Lung microvascular endothelial cell (primary cell): ENCODE data around the gene GAS2L1. TPM values are rescaled to one million over a fixed set of nuclear protein-coding genes. Genes with fewer than 3 reads are reported as not detected.

Experiments used
- DNase-seq, 2 donors: peaks; one replicate each; pipeline versions ENCODE4 v3.0.0 to v3.0.0-alpha.2; 2010; ENCODE audit warnings: low read depth in 2 of 2
- total RNA-seq: library from RNA; depleted of rRNA; stranded (reverse); fragments of >200 nt; gene quantifications from 2 replicates; pipeline ENCODE4 v1.2.1, GENCODE V29; 2014

The GAS2L1 gene
- total RNA-seq, 1 donor from 2014 or later: 18.3 TPM

DNA sequence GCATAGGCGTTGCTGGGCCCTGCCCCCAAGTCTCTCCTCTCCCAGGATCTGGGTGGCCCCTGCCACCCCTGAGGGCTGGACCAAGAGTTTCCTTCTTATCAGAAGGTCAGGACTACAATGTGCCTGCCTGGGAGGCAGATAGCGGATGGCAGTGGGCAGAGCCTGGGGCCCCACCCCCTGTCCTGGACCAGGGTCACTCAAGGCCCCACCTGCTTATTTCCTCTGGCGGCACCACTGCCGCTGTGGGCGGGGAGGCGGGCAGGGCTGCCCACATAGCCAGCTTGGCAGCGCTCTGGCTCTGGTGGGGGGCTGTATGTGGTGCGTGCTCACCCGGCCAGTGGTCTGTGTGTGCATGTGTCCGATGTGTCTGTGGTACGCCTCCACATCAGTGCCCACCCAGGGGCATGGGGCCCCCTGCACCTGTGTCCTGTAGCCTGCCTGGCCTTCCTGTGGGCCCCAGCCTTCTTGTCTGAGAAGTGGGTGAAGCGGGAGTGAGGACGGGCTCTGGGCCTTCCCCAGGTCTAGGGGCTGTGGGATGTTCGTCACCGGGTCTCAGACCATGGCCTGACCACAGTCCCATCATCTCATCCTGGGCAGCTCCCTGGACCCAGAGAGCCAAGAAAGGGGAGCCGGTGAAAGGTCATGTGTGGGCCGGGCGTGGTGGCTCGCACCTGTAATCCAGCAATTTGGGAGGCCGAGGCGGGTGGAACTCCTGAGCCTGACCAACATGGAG, 3.0 kb downstream of the GAS2L1 start:
- DNase-seq: peak; percentile 47 to 65

DNA sequence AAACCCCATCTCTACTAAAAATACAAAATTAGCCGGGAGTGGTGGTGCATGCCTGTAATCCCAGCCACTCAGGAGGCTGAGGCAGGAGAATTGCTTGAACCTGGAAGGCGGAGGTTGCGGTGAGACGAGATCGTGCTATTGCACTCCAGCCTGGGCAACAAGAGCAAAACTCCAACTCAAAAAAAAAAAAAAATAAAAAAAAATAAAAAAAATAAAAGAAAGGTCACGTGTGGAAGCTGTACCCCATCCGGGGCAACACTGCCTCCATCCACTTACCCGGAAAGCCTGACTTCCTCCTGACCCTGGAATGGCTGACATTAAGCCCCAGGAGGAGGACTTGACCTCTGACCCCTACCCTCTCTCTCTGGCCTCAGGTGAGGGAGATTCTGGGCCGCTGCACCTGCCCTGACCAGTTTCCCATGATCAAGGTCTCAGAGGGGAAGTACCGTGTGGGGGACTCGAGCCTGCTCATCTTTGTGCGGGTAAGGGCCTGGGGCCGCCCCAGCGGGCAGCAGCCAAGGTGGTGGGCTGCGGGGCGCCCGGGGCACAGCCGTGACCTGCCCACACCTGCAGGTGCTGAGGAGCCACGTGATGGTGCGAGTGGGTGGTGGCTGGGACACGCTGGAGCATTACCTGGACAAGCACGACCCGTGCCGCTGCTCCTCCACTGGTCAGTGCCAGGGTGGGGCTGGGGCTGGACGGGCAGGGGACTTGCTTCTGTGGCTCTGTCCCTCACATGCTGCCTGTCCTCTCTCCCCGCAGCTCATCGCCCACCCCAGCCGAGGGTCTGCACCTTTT, 3.8 kb downstream of the GAS2L1 start:
- DNase-seq: peak in 1 of 2 donors; percentile 21

DNA sequence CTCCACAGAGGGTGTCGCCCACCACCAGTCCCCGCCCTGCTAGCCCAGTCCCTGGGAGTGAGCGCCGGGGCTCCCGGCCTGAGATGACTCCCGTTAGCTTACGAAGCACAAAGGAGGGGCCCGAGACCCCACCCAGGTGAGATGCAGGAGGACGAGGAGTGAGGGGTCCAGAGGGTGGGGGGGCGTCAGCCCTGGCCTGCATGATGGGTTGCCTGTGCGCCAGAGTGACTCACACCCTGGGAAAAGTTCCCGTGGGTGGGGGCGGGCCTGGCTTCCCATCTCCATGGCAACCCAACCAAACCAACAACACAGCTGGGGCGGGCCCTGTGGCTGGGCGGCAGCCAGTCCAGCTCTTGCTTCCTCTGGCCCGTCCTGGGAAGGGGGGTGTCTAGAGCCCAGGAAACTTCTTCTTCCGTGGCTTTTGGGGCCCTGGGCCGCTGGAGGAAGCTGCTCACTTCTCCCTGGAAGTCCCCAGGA, 4.5 kb downstream of the GAS2L1 start:
- peak; percentile 99 for DNase-seq

DNA sequence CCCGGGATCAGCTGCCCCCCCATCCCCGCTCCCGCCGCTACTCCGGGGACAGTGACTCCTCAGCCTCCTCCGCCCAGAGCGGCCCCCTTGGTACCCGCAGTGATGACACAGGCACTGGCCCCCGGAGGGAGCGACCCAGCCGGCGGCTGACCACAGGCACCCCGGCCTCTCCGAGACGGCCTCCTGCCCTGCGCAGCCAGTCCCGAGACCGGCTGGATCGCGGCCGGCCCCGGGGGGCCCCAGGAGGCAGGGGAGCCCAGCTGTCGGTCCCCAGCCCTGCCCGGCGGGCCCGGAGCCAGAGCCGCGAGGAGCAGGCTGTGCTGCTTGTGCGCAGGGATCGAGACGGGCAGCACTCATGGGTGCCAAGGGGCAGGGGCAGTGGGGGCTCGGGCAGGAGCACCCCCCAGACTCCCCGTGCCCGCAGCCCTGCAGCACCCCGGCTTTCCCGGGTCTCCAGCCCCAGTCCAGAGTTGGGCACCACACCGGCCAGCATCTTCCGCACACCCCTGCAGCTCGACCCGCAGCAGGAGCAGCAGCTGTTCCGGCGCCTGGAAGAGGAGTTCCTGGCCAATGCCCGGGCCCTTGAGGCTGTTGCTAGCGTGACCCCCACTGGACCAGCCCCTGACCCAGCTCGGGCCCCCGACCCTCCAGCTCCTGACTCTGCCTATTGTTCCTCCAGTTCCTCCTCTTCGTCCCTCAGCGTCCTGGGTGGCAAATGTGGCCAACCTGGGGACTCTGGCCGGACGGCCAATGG, 5.2 kb downstream of the GAS2L1 start:
- DNase-seq: no peak

DNA sequence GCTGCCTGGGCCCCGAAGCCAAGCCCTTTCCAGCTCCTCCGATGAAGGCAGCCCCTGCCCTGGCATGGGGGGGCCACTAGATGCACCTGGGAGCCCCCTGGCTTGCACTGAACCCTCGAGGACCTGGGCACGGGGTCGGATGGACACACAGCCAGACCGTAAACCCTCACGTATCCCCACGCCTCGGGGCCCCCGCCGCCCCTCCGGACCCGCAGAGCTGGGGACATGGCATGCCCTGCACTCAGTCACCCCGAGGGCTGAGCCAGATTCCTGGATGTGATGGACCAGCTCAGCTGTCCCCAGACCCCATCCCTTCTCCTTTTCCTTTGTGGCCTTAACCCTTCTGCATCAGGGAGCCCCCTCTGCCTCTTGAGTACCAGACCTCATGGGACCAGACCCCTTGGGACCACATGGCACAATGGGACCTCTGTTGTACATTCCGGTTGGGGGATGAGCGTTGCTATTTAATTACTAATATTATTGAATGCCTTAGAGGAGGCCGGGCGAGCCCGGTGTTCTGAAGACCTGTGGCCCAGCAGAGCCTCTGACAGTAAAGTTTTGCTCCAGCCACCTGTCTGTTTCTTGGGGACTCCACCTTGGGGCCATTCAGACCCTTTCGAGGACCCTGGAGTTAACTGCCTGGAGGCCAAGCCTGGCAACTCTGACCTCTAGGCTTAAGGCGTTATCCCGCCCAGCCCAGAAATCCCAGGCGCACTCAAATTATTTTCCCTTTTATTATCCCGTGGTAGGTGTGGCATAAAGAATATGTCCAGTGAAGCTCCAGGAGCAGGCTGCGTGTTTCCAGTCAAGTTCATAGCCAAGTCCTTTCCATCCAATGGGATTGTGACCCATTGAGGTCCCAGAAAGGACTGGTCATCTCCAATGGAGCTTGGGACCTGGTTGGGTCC, 6.0 kb downstream of the GAS2L1 start:
- no peak for DNase-seq

DNA sequence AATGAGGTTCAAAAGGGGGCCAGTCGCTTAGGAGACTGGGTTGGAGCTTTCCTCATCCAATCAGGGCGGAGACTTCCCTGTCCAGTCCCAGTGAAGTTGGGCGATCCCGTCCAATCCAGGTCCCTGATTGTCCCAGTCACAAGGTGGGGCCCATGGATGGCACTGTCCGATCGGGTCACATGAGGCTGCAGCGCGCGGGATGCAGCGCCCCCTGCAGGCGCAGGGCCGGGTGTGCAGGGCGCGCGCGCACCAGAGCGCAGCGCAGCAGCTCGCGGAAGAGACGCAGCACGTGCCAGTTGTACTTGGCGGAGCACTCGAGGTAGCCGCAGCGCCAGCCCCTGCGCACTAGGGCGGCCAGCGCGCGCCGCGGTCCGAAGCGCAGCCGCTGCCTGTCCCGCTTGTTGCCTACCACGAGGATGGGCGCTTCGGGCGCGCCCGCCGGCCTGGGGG, 6.7 kb downstream of the GAS2L1 start:
- DNase-seq: peak; percentile 51 to 82

DNA sequence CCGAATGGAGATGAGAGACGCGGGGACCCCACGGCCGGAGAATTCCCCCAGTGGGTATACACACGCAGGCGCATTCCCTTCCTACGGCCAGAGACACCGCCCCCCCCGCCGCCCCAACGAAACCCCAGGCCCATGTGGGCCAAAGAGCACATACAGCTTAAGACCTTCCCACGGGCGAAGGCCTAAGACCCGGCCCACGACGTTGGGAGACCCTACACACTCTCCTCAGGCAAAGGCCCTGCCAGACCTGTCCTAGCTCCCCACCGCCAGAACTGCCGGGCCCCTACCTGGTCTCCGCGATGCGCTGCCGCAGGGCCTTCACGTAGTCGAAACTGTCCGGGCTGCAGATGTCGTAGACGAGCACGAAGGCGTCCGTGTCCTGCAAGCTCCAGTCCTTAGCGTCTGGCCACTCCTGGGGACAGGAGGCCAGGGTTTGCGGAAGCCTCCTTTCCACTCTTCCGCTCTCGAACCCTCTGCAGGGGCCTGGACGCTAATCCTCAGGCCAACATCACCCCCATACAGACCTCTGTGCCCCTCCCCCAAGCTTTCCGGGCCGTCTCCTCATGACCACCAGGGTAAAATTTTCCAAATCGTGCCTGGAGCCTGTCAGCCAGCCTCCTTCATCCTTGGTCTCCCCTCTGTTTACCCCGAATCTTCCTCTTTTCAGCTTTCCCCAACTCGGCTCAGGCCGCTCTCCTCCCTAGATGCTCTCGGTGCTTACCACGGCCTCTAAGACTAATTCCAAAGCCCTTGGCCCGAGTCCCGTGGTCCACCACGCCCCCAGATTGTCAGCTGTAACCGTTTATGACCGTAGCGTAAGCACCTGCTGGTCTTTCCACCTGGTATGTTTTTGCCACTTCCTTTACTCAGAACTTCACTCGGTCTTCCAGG, 7.4 kb downstream of the GAS2L1 start:
- no peak for DNase-seq

DNA sequence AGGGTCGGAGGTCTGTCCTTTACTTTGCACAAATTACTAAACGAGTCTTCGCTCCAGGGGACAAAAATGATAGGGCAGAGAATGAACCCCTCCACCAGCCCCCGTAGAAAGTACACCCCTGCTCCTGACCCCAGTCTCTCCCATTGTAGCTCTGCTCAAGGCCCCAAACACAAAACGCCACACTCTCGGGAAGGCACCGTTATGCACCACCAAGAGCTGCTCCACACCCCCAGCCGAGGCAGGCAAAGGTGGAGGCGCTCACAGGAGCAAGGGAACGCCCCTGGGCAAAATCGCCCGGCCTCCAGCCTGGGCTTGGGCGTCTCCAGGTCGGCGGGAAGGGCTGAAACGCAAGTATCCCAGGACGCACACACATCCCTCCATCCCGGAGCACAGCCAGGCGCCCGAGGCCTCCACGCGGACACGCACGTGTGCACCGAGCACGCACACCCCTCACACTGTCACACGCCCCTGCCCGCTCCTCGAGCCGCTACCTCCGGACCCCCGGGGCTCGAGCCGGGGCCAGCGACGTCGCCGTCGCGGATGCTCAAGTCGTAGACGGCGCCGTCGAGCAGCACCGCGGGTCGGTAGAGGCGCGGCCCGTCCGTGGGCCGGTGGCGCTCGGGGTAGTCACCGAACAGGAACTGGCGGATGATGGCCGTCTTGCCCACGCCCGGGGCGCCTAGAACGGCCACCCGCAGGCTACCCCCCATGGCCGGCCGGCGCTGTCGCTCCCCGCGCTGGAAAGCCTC, 8.3 kb downstream of the GAS2L1 start:
- DNase-seq: peak in 1 of 2 donors; percentile 19

DNA sequence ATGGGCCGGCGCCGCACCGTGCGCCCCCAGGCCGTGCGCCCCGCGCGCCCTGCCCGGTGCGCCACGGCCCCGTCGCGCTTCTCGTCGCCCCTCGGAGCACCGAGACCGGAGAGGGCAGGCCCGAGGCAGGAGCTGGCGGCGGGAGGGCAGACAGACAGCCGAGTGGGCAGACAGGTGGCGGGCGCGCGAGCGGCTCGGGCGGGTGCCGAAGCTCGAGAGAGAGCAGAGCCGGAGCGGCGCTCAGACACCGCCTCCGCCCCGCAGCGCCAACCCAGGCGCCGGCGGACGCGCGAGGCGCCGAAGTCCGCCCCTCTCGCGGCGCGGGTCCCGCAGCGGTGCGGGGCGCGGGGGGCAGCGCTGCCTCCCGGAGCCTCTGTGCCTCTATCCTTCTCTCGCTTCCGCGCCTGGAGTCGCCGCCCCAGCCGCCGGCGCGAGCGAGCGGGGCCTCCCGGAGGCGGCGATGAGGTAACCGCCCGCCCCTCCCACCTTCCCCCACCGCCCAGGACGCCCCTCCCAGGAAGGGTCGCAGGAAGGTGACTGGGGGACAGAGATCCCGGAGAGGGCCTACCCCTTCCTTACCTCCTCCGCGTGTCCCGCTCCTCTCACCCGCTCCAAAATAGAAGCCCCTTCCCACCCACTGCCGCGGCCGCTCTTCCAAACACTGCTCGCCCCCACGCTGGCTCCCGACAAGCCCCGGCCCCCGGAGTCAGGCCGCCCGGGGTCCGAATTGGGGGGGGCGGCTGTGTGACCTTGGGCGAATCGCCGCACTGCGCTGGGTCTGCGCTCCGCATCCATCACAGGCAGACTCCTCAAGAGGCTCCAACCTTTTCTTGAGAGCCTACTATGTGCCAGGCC, 9.1 kb downstream of the GAS2L1 start, which contains the start of gene RASL10A:
RASL10A (minus strand) TSS at position 412 of the 855 bp plus-strand sequence. CDS start 451 bp downstream, outside the sequence.
- peak in 1 of 2 donors; percentile 42 for DNase-seq

DNA sequence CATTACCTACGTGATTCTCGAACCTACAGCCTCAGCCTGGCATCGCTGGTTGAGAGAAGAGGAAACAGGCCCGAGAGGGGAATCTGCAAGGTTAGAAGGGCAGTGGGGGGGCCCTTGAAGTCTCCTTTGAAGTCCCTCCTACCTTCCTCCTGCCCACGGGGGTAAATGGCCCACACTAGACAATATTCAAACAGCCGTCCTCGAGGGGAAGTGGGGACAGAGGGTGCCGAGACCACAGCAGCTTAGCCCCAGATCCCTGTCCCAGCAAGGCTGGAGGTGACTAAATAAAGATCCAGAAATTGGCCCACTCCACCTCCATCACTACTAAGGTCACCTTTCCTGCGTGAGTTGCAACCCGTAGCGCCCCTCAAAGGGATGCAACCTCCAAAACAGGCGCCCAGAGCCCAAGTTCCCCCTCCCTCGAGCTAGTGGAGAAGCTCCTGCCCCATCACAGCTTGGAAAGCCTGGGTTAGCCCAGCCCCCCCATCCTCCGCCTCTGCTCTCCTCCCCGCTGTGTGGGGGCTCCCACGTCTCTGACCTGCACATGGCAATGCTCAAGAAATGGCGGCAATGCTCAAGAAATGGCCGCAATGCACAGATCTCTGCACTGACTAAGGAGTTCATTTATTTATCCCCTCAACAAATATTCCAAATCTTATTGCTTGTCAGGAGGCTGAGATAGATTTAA, 9.8 kb downstream of the GAS2L1 start:
- DNase-seq: no peak

DNA sequence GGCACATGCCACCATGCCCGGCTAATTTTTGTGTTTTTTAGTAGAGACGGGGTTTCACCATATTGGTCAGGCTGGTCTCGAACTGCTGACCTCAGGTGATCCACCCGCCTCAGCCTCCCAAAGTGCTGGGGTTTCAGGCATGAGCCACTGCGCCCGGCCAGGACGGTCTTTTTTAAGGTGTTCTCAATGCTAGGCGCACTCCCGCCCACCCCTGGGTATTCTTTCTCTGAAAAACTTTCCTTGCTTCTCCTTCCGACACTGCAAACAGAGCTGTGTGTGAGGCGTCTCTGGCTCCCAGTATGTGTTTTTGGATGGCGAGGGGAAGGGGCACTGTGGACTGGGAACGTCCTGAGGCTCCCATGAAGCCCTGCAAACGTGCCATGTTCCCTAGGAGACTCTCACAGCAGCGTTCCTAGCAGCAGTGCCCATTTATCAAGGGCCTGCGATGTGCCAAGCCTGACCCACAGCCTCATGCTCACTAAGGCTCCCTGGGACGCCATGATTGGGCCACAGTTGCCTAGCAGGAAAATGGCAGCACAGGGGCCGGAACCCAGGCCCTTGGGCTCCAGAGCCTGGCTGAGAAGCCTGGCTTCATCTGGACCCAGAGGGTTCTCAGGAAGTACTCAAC, 11.5 kb downstream of the GAS2L1 start:
- no peak for DNase-seq

DNA sequence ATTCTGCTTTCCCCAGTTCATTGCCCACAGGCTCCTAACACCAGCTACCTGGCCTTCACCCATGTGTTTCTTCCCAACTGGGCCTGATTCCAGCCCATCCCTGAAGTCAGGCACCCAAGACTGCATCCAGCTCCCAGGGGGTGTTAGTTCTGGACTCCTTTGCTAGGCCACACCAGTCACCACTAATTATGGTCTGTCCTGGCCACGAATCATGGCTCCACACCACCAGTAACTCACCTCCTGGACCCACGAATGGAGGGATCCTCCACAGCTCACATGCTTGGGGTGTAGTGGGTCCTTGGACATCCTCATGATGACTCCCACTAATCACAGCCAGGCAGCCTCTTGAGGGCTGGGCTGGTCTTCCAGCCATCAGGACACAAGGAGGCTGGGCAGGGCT, 12.6 kb downstream of the GAS2L1 start:
- DNase-seq: no peak

DNA sequence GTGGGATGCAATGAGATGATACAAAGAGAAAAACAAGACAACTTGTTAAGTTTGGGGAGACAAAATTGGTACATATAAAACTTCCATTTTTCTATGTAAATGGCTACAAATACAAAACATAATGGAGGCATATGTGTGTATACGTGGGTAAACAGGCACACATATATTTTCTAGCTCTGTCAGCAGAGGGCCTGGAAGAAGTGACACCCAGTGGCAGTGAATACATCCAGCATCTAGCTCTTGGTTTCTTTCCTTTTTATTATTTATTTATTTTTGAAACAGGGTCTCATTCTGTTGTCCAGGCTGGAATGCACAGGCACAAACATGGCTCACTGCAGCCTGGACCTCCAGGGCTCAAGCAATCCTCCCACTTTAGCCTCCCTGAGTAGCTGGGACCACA, 14.1 kb downstream of the GAS2L1 start:
- peak in 1 of 2 donors; percentile 24 for DNase-seq

DNA sequence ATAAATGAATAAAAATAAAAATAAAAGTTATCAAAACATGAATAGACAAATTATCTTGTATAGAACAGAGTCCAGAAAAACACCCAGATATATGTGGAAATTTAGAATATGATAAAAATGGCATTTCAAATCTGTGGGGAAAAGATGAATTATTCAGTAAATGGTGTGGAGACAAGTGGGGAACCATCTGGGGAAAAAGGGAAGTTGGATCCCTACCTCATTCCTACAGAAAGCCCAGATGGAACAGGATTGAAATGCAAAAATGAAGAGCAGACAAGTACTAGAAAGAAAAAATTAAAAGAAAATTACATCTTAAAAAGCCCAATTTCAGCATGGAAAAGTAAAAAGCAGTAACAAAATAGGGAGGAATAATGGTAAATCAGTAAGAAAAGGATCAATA, 17.2 kb downstream of the GAS2L1 start:
- DNase-seq: no peak

DNA sequence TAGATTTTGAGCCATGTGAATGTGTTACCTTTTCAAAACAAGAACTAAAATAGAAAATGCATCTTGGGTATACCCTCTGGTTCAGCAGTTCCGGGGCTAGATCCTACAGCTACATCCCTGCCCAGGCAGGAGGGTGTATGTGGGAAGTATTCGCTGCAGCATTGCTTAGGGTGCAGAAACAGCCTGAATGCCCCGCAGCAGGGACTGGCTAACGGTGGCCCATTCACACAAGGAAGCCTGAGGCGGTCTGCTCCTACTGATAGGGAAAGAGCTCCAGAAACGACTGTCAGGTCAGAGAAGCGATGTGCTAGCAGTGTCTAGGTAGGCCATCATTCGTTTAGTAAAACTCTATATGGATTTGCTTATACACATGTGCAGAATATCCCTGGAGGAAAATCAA, 18.9 kb downstream of the GAS2L1 start:
- no peak for DNase-seq

DNA sequence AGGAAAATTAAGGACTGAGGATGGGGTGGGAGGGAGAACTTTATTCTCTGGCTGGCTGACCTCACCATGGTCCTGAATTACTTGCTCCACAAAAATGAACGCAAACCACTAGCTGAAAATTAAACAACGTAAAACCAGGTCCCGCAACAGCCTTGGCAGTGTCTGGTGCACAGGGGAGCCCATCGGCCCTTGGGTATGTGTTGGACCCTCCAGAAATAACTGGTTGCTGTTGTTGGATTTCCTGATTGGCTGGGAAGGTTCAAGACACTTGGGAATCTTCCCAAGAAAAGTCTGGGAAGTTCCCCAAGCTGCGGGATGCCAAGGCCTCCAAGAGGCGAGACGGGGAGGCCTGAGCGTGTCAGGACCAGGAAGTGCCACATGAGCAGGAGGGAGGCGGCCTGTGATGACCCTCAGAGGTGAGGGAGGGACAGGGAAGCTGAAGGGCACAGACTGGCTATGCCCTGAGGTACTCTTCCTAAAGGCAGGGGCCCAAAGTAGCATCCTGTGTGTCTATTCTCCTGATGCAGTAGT, 19.4 kb downstream of the GAS2L1 start:
- DNase-seq: no peak

DNA sequence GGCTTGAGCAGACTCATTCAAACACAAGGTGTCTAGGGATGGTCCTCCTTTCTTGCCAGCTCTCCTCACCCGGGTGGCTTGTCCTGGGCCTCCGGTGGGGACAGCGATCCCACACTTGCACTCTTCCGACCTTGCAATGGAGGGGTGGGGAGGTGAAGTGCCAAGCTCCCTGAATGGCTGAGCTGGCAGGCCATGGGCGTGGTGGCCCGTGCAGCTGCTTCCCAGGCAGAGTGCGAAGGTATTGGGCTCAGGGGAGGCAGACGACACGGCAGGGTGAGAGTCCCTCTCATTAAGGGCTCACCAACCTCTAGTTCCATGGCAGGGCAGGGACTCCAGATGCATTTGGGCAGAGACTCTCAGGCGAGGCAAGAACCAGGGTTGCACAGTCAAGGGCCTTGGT, 20.0 kb downstream of the GAS2L1 start:
- DNase-seq: no peak
